ENCODE data around the gene MTHFD1L.
"Not testable (repeated sequence)": the region's sequence is repeated elsewhere in the genome, so short reads cannot be mapped to it uniquely, and the experiment has no call there.

MTHFD1L gene

DNA sequence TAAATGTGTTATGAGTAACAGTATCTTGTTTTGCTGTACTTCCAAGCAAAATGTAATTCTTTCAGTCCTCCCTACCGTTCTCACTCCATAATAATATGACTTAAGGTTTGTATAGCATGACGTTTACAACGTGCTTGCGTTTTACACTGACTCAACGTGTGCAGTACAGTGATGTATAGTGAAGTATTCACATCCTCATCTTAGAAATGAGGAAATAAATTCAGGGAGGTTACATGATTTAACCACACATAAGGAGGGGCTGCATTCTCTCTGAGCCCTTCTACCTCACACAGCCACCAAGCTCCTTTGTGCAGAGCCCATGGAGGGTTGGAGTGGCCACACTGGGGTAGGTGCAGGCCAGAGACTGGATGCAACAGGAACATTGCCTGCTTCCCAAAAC lies 164.5 kb downstream of the MTHFD1L start:
- H4K20me1 ChIP-seq (ENCODE audit: insufficient read depth, low read length) = no peaks in the 10 kb centered on the region
- H3K27ac ChIP-seq (ENCODE audit: low read length) = no peak overlapping the region
- no peak overlapping the region for H2AFZ ChIP-seq (ENCODE audit: low read depth, low read length)
- H3K9ac ChIP-seq (ENCODE audit: low read depth, low read length) = no peak overlapping the region
- no peak overlapping the region for H3K4me3 ChIP-seq (ENCODE audit: low read depth in 1 of 2, low read length in 2 of 2)
- H3K36me3 ChIP-seq (ENCODE audit: insufficient read depth, low read length) = peaks cover 67% of the 10 kb centered on the region
- H3K4me2 ChIP-seq (ENCODE audit: insufficient read depth, low read length) = no peak overlapping the region
- no peaks in the 10 kb centered on the region for H3K79me2 ChIP-seq (ENCODE audit: insufficient read depth, low read length)
- H3K4me1 ChIP-seq (ENCODE audit: insufficient read depth, low read length) = no peaks in the 10 kb centered on the region
- ATAC-seq (ENCODE audit: insufficient read depth, low read depth) = no peak
- no peak for DNase-seq
- H3K9me3 ChIP-seq (ENCODE audit: insufficient read depth, low read length, severe bottlenecking) = no peaks in the 10 kb centered on the region
- TF ChIP-seq, protein P1, sequence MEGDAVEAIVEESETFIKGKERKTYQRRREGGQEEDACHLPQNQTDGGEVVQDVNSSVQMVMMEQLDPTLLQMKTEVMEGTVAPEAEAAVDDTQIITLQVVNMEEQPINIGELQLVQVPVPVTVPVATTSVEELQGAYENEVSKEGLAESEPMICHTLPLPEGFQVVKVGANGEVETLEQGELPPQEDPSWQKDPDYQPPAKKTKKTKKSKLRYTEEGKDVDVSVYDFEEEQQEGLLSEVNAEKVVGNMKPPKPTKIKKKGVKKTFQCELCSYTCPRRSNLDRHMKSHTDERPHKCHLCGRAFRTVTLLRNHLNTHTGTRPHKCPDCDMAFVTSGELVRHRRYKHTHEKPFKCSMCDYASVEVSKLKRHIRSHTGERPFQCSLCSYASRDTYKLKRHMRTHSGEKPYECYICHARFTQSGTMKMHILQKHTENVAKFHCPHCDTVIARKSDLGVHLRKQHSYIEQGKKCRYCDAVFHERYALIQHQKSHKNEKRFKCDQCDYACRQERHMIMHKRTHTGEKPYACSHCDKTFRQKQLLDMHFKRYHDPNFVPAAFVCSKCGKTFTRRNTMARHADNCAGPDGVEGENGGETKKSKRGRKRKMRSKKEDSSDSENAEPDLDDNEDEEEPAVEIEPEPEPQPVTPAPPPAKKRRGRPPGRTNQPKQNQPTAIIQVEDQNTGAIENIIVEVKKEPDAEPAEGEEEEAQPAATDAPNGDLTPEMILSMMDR (IDR thresholded peaks at IDR 0.05; ENCODE audit: borderline replicate concordance, extremely low read depth, low read length, poor library complexity, severe bottlenecking) = no peak
- no peak for TF ChIP-seq EZH2 (IDR thresholded peaks at IDR 0.05; ENCODE audit: borderline replicate concordance, low read depth, low read length, severe bottlenecking)
- no peaks in the 10 kb centered on the region for H3K27me3 ChIP-seq (ENCODE audit: insufficient read depth, low read length, poor library complexity)

DNA sequence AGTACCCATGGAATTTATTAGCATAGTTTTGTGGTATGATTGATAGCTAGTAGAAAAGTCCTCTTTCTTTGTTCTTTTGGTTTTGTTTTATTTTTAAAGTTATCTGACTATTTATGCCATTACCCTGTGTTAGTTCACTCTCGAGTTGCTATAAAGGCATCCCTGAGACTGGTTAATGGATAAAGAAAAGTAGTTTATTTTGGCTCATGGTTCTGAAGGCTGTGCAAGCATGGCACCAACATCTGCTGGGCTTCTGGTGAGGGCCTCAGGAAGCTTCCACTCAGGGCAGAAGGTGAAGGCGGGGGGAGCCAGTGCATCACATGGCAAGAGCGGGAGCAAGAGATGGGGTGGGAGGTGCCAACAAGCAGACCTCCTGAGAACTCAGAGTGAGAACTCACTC lies 166.5 kb downstream of the MTHFD1L start:
- peaks cover 70% of the 10 kb centered on the region for H3K36me3 ChIP-seq (ENCODE audit: insufficient read depth, low read length)
- ATAC-seq (ENCODE audit: insufficient read depth, low read depth) = no peak
- no peak overlapping the region for H3K27ac ChIP-seq (ENCODE audit: low read length)

DNA sequence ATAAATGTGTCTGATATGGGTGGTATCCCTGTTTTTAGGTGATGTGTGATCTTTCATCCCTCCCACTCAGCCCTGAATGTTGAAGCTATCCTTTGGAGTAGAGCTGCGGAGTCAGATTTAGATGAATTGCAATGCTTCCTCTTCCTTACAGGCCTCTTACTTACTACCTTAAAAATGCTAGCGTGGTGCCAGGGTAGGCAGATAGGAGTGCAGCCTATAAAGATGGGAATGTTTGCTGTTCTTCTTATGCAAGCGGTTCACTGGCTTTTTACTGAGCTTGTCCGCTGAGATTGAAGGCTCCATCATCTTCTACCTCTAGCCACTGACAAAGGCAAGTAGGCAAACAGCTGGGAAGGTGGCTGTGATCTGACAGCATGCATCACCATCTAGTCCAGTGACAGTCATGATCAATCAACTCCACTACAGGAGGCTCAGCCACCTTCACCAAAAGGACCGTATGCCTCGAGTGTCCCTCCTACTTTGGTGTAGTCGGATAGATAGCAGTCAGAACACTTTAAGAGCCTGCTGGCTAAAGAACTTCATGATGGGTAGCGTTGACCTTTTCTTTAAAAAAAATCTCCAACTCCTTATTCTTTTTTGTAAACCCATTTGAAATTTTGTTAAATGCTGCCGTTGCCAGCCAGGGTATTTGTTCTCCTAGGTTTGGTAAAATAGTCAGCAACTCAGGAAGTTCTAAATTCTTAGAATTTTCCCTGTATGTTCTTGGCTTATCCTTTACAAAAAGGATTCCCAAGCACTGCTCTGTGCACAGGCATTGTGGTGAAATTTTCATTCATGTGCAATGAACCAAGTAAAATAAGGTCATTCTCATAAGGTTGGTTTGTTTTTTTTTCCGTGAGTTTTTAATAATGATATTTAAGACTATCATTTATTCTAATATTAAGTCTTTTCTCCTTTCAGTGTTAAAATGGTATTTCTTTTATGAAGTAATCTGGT lies 169.6 kb downstream of the MTHFD1L start:
- Histone ChIP-seq H3K36me3 (ENCODE audit: insufficient read depth, low read length) (peaks cover 76% of the 10 kb centered on the region), H3K27me3 (ENCODE audit: insufficient read depth, low read length, poor library complexity) (no peaks in the 10 kb centered on the region), H3K27ac (ENCODE audit: low read length) (no peak overlapping the region), H3K4me3 (ENCODE audit: low read depth in 1 of 2, low read length in 2 of 2) (no peak overlapping the region), H3K4me1 (ENCODE audit: insufficient read depth, low read length) (no peaks in the 10 kb centered on the region), H3K9ac (ENCODE audit: low read depth, low read length) (no peak overlapping the region), H2AFZ (ENCODE audit: low read depth, low read length) (no peak overlapping the region), H3K79me2 (ENCODE audit: insufficient read depth, low read length) (no peaks in the 10 kb centered on the region), H4K20me1 (ENCODE audit: insufficient read depth, low read length) (no peaks in the 10 kb centered on the region), H3K4me2 (ENCODE audit: insufficient read depth, low read length) (no peak overlapping the region), H3K9me3 (ENCODE audit: insufficient read depth, low read length, severe bottlenecking) (no peaks in the 10 kb centered on the region)
- no peak for ATAC-seq (ENCODE audit: insufficient read depth, low read depth)
- no peak for TF ChIP-seq EZH2 (IDR thresholded peaks at IDR 0.05; ENCODE audit: borderline replicate concordance, low read depth, low read length, severe bottlenecking)
- TF ChIP-seq, protein P1 (IDR thresholded peaks at IDR 0.05; ENCODE audit: borderline replicate concordance, extremely low read depth, low read length, poor library complexity, severe bottlenecking) = no peak
- DNase-seq = no peak

More for the DNA sequence above, 166.5 kb downstream of the MTHFD1L start:
- no peaks in the 10 kb centered on the region for H3K9me3 ChIP-seq (ENCODE audit: insufficient read depth, low read length, severe bottlenecking)
- H3K4me1 ChIP-seq (ENCODE audit: insufficient read depth, low read length) = no peaks in the 10 kb centered on the region
- no peak overlapping the region for H3K4me3 ChIP-seq (ENCODE audit: low read depth in 1 of 2, low read length in 2 of 2)
- DNase-seq = no peak
- no peaks in the 10 kb centered on the region for H4K20me1 ChIP-seq (ENCODE audit: insufficient read depth, low read length)
- H3K27me3 ChIP-seq (ENCODE audit: insufficient read depth, low read length, poor library complexity) = no peaks in the 10 kb centered on the region
- no peak overlapping the region for H3K9ac ChIP-seq (ENCODE audit: low read depth, low read length)
- no peak overlapping the region for H3K4me2 ChIP-seq (ENCODE audit: insufficient read depth, low read length)
- H2AFZ ChIP-seq (ENCODE audit: low read depth, low read length) = no peak overlapping the region
- TF ChIP-seq, protein P1 (IDR thresholded peaks at IDR 0.05; ENCODE audit: borderline replicate concordance, extremely low read depth, low read length, poor library complexity, severe bottlenecking) = no peak
- TF ChIP-seq EZH2 (IDR thresholded peaks at IDR 0.05; ENCODE audit: borderline replicate concordance, low read depth, low read length, severe bottlenecking) = no peak
- no peaks in the 10 kb centered on the region for H3K79me2 ChIP-seq (ENCODE audit: insufficient read depth, low read length)

DNA sequence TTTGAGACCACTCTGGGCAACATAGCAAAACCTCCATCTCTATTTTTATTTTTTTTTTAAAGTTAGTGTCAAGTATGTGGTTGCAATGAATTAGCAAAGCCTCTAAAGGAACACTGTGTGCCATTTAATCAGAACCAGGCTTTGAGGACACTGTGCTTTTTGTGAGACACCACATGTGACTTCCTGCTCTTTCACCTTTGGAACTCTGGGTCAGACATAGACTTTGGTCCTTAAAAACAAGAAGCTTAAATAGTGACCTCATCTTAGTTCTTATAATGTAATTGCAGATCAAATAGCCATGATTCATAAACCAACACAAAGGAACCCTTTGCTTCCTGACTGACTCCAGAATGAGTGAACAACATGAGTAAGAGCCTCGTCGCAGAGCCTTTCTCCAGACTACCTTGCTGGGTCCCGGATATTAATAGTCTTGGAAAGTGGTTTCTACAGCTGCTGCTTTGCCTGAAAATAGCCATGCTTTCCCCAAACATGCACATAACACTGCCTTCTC lies 170.8 kb downstream of the MTHFD1L start:
- ATAC-seq (ENCODE audit: insufficient read depth, low read depth); H3K79me2 ChIP-seq (ENCODE audit: insufficient read depth, low read length); H3K9me3 ChIP-seq (ENCODE audit: insufficient read depth, low read length, severe bottlenecking); H2AFZ ChIP-seq (ENCODE audit: low read depth, low read length); DNase-seq; H3K9ac ChIP-seq (ENCODE audit: low read depth, low read length); H4K20me1 ChIP-seq (ENCODE audit: insufficient read depth, low read length); H3K4me2 ChIP-seq (ENCODE audit: insufficient read depth, low read length); H3K27ac ChIP-seq (ENCODE audit: low read length); H3K27me3 ChIP-seq (ENCODE audit: insufficient read depth, low read length, poor library complexity); H3K4me3 ChIP-seq (ENCODE audit: low read depth in 1 of 2, low read length in 2 of 2); H3K4me1 ChIP-seq (ENCODE audit: insufficient read depth, low read length): not testable (repeated sequence)
- H3K36me3 ChIP-seq (ENCODE audit: insufficient read depth, low read length) = peaks cover 74% of the 10 kb centered on the region

Data from DND-41 (cell line).